Cerebellar cortex (tissue), 1 donor: ENCODE measurements around the gene AKAIN1.
A peak's percentile ranks its signal among the peaks of the same experiment; 100 is the strongest.

Experiments used
- DNase-seq: peaks from one replicate; pipeline ENCODE4 v3.0.0-alpha.2; 2015; ENCODE audit warnings: low spot score

Gene AKAIN1

GRCh38 chr18:5197032-5197434, at the start of gene AKAIN1:
Gene AKAIN1 (minus strand): TSS chr18:5197257. CDS start chr18:5197053, 204 bp downstream.
- peak; percentile 68 for DNase-seq

- no peak for DNase-seq
These were observed 47.9 kb upstream of the AKAIN1 start for GRCh38 chr18:5244941-5245340.

- no peak for DNase-seq
These were observed 42.4 kb upstream of the AKAIN1 start for GRCh38 chr18:5239447-5239846.

- peak; percentile 44 for DNase-seq
These were observed 41.4 kb upstream of the AKAIN1 start for GRCh38 chr18:5238371-5238976.

GRCh38 chr18:5237723-5238370, 40.8 kb upstream of the AKAIN1 start:
- peak; percentile 88 for DNase-seq

GRCh38 chr18:5237083-5237722, 40.1 kb upstream of the AKAIN1 start:
- DNase-seq, result peak; percentile 52

- no peak for DNase-seq
These were observed 17.7 kb upstream of the AKAIN1 start for GRCh38 chr18:5214583-5215351.

- no peak for DNase-seq
These were observed 10.6 kb upstream of the AKAIN1 start for GRCh38 chr18:5207471-5208150.

- DNase-seq, result no peak
These were observed 1.3 kb upstream of the AKAIN1 start for GRCh38 chr18:5198311-5198710.

GRCh38 chr18:5197461-5197860, 404 bp upstream of the AKAIN1 start:
- DNase-seq, result peak; percentile 73

GRCh38 chr18:5196253-5197031, 615 bp downstream of the AKAIN1 start:
- peak; percentile 88 for DNase-seq

GRCh38 chr18:5195656-5196055, 1.4 kb downstream of the AKAIN1 start:
- DNase-seq, result peak; percentile 67

- no peak for DNase-seq
These were observed 16.8 kb downstream of the AKAIN1 start for GRCh38 chr18:5180254-5180653.

- DNase-seq, result no peak
These were observed 18.5 kb downstream of the AKAIN1 start for GRCh38 chr18:5178519-5178918.

- DNase-seq, result no peak
These were observed 21.7 kb downstream of the AKAIN1 start for GRCh38 chr18:5175378-5175777.

- peak; percentile 65 for DNase-seq
These were observed 23.4 kb downstream of the AKAIN1 start for GRCh38 chr18:5173646-5174045.

GRCh38 chr18:5173236-5173635, 23.8 kb downstream of the AKAIN1 start:
- peak; percentile 88 for DNase-seq

GRCh38 chr18:5167831-5168230, 29.2 kb downstream of the AKAIN1 start:
- DNase-seq, result no peak

- DNase-seq, result no peak
These were observed 30.3 kb downstream of the AKAIN1 start for GRCh38 chr18:5166606-5167280.

GRCh38 chr18:5164903-5165302, 32.2 kb downstream of the AKAIN1 start:
- peak; percentile 65 for DNase-seq

GRCh38 chr18:5162111-5162510, 34.9 kb downstream of the AKAIN1 start:
- DNase-seq, result peak; percentile 91
